ENCODE data around the gene GFOD1.

Gene GFOD1

GRCh38 chr6:13338038-13338437, 149.4 kb downstream of the GFOD1 start:
- TF ChIP-seq CTCF (conservative IDR thresholded peaks at IDR 0.05; ENCODE audit: low read length): no peak
- H3K4me3 ChIP-seq (ENCODE audit: low read length): no peak overlapping the region
- peak; percentile 54 for DNase-seq (ENCODE audit: low read depth)

- TF ChIP-seq CTCF (conservative IDR thresholded peaks at IDR 0.05; ENCODE audit: low read length): peak; percentile 98
- H3K4me3 ChIP-seq (ENCODE audit: low read length): no peak overlapping the region
- DNase-seq (ENCODE audit: low read depth): peak; percentile 98
Measured at GRCh38 chr6:13336553-13336952, 150.8 kb downstream of the GFOD1 start.

- TF ChIP-seq CTCF (conservative IDR thresholded peaks at IDR 0.05; ENCODE audit: low read length): no peak
- DNase-seq (ENCODE audit: low read depth): no peak
- no peak overlapping the region for H3K4me3 ChIP-seq (ENCODE audit: low read length)
Measured at GRCh38 chr6:13334953-13335352, 152.4 kb downstream of the GFOD1 start.

GRCh38 chr6:13332349-13332706, 155.1 kb downstream of the GFOD1 start:
- no peak for DNase-seq (ENCODE audit: low read depth)
- H3K4me3 ChIP-seq (ENCODE audit: low read length): no peak overlapping the region
- TF ChIP-seq CTCF (conservative IDR thresholded peaks at IDR 0.05; ENCODE audit: low read length): no peak

- H3K4me3 ChIP-seq (ENCODE audit: low read length): no peak overlapping the region
- DNase-seq (ENCODE audit: low read depth): peak; percentile 31
- peak; percentile 70 for TF ChIP-seq CTCF (conservative IDR thresholded peaks at IDR 0.05; ENCODE audit: low read length)
Measured at GRCh38 chr6:13331516-13332348, 155.7 kb downstream of the GFOD1 start.

GRCh38 chr6:13328875-13329183, 158.6 kb downstream of the GFOD1 start:
- H3K4me3 ChIP-seq (ENCODE audit: low read length): peak overlapping the region; percentile 94
- no peak for DNase-seq (ENCODE audit: low read depth)
- no peak for TF ChIP-seq CTCF (conservative IDR thresholded peaks at IDR 0.05; ENCODE audit: low read length)

GRCh38 chr6:13328076-13328874, 159.1 kb downstream of the GFOD1 start, which contains the start of gene TBC1D7:
TBC1D7 (minus strand) TSS chr6:13328537; CDS start chr6:13326898, 1,639 bp downstream.
- H3K4me3 ChIP-seq (ENCODE audit: low read length): peak within 1 kb of the TSS; percentile 94
- peak; percentile 34 for TF ChIP-seq CTCF (conservative IDR thresholded peaks at IDR 0.05; ENCODE audit: low read length)
- peak; percentile 90 for DNase-seq (ENCODE audit: low read depth)
